H1 (cell line): ENCODE results near the gene ZNF101. TPM values are rescaled to one million over a fixed set of nuclear protein-coding genes. Genes with fewer than 3 reads are reported as not detected.

ENCODE experiments used
- ASH2L ChIP-seq: fragments of 200-600, 300-600 bp; sonication (generic); IDR thresholded peaks from one replicate; pipeline ENCODE4 v1.7.1; 2017; ENCODE audit warnings: low read length
- BCL11A ChIP-seq, 2 experiments: IDR thresholded peaks; one replicate each; pipeline ENCODE4 v1.6.1; 2011; ENCODE audit warnings: low read depth in 2 of 2, low read length in 2 of 2, mild to moderate bottlenecking in 2 of 2
- CTBP2 ChIP-seq: IDR thresholded peaks from 2 replicates; pipeline ENCODE4 v1.7.0; 2011; ENCODE audit warnings: borderline replicate concordance, mild to moderate bottlenecking, moderate library complexity, mixed read lengths, low read length; ENCODE audit not compliant: insufficient read depth, insufficient read length
- EGR1 ChIP-seq: IDR thresholded peaks from 2 replicates; pipeline ENCODE4 v1.6.1; 2011; ENCODE audit warnings: low read depth, low read length, borderline replicate concordance
- FOSL1 ChIP-seq: IDR thresholded peaks from 2 replicates; pipeline ENCODE4 v1.6.1; 2011; ENCODE audit warnings: mild to moderate bottlenecking, low read depth, low read length, moderate library complexity; ENCODE audit not compliant: insufficient read depth
- HDAC6 ChIP-seq: IDR thresholded peaks from one replicate; pipeline ENCODE4 v1.7.1; 2012; ENCODE audit warnings: low read depth, mild to moderate bottlenecking, inconsistent platforms, low read length, moderate library complexity
- JUND ChIP-seq: IDR thresholded peaks from 2 replicates; pipeline ENCODE4 v1.6.1; 2011; ENCODE audit warnings: mild to moderate bottlenecking, improper control_type of control experiment, low read length
- MAFK ChIP-seq: IDR thresholded peaks from 2 replicates; pipeline ENCODE4 v1.6.1; 2012; ENCODE audit warnings: low read depth, mild to moderate bottlenecking, improper control_type of control experiment, low read length
- POU5F1 ChIP-seq: IDR thresholded peaks from 2 replicates; pipeline ENCODE4 v1.6.1; 2011; ENCODE audit warnings: low read depth, mild to moderate bottlenecking, low read length, moderate library complexity
- RXRA ChIP-seq: IDR thresholded peaks from 2 replicates; pipeline ENCODE4 v1.6.1; 2011; ENCODE audit warnings: low read depth, mild to moderate bottlenecking, low read length, moderate library complexity; ENCODE audit not compliant: insufficient read depth
- SIX5 ChIP-seq: IDR thresholded peaks from 2 replicates; pipeline ENCODE4 v1.6.1; 2011; ENCODE audit warnings: mild to moderate bottlenecking, low read depth, low read length
- SRF ChIP-seq: IDR thresholded peaks from 2 replicates; pipeline ENCODE4 v1.6.1; 2011; ENCODE audit warnings: mild to moderate bottlenecking, low read depth, low read length, moderate library complexity
- TCF12 ChIP-seq: IDR thresholded peaks from 2 replicates; pipeline ENCODE4 v1.6.1; 2011; ENCODE audit warnings: low read depth, mild to moderate bottlenecking, low read length
- USF2 ChIP-seq: IDR thresholded peaks from 2 replicates; pipeline ENCODE4 v1.6.1; 2011; ENCODE audit warnings: low read length, improper control_type of control experiment
- polyA plus RNA-seq, 7 experiments: library from polyadenylated mRNA; depleted of rRNA in 3 of 7; stranded (reverse) in 5 of 7; unstranded in 2 of 7; fragments of >200 nt in 5 of 7; fragments of 200-250 nt in 2 of 7; gene quantifications; 1 replicate in 5 of 7; 2 replicates in 1 of 7; 4 replicates in 1 of 7; pipeline versions ENCODE4 v1.2.1 to v1.2.3, GENCODE V29; 2011 to 2013; ENCODE audit warnings: missing spikeins in 2 of 7, mixed read lengths in 2 of 7
- total RNA-seq: library from RNA; stranded (reverse); fragmentation: NEBNext Ultra II Directional; extraction: Animal tissue kit (Norgen Biotek cat#: 25700); gene quantifications from 2 replicates; pipeline ENCODE4 v1.2.1, GENCODE V29; 2021

The ZNF101 gene
- total and polyA plus RNA-seq, 2 of the 8 experiments (the other 6 are each of a cell fraction or from before 2014, with no cell fraction given): 13.0 to 50.9 TPM

- TF ChIP-seq MAFK (no peak), EGR1 (peak; percentile 67), JUND (no peak), SRF (no peak), SIX5 (no peak), USF2 (no peak), BCL11A (IDR thresholded peaks at IDR 0.05; ENCODE audit: low read depth in 2 of 2, low read length in 2 of 2) (no peak), POU5F1 (peak; percentile 41; the same call in 1 of the 2 replicates), TCF12 (peak; percentile 79), ASH2L (peak; percentile 9), RXRA (no peak), HDAC6 (no peak), FOSL1 (no peak), CTBP2 (no peak)
Observed at GRCh38 chr19:19668230-19669012, at the start of gene ZNF101 (continued).
